ENCODE results near the gene PARK7.

PARK7 gene

DNA sequence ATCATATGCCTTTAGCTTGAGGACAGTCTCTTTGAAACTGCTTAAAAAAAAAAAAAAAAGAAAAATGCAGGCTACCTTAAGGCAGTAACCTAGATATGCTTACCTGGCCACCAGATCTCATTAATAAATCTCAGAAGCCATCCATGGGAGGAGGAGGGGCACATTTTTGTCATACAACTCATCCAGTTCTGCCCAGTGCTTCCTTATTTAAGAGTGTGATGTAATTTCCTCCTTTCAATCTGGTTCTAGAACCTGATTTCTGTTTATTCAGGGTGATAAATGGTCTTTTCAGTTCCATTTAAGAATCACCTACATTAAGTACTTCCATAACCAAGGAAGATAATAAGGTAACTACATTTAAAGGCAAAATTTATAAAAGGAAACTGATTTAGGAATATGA is 58.5 kb downstream of the PARK7 start:
- in situ Hi-C loops (cut with MboI; ENCODE audit: low sequenced_read_pairs) = no loop called here

DNA sequence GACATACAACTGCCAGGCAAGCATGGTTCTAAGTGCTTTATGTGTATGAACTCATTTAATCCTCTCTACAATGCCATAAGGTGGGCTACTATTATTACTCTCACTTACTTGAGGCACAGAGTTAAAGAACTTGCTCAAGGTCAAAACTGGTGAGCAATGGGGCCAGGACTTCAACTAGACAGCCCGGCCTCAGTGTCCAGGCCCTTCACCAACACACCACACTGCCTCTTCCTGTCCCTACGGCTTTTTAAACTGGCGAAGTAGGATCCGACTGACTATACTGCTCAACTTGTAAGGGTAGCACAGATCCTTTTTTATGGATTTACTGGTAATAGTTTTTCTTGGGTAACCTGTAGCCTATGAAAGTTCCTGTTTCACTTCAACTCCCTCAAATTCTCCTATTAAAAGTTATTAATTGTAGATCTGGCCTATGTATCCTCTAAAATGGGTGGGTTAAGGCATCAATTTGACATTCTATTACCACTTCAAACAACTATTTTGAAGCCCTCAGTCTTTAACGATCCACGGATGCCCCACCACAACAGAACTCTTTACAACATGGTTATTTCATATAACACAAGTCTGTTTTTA is 60.3 kb downstream of the PARK7 start:
- in situ Hi-C loops (cut with MboI; ENCODE audit: low sequenced_read_pairs) = no loop called here

DNA sequence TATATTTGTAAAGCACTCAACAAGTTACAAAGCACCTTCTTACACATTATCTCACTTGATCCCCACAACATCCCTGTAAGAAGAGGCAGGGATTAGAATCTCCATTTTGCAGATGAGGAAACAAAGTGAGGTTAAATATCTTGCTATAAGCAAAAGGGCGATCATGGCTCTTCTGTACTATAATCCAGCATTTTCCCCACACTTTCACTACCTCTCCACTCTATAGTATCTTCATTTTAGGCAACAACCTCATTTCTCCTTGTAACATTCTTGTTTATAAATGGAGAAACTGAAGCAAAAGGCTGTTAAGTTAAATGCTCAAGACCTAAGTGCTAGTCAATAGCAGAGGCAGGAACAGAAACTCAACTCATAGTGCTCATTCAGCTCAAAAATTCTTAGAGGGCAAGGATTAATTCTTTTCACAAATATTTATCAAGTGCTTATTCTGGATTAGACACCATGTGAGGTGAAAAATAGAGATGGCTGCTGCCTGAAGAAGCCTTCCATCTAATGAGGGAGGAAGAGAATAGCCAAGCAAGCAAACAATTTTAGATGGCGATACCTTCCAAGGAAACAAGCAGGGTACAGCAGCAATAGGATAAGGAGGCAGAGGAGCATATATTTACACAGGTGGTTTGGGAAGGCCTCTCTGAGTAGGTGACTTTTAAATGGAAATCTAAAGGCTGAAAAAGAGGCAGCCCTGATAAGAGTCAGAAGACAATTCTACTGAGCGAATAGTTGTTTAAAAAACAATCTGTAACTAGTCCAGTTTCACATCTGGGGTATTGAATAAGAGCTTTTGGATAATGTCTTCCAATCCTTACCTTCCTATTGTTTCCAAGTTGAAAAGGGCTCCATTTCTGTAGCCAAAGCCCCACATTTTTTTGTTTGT is 61.1 kb downstream of the PARK7 start:
- in situ Hi-C loops (cut with MboI; ENCODE audit: low sequenced_read_pairs) = no loop called here

DNA sequence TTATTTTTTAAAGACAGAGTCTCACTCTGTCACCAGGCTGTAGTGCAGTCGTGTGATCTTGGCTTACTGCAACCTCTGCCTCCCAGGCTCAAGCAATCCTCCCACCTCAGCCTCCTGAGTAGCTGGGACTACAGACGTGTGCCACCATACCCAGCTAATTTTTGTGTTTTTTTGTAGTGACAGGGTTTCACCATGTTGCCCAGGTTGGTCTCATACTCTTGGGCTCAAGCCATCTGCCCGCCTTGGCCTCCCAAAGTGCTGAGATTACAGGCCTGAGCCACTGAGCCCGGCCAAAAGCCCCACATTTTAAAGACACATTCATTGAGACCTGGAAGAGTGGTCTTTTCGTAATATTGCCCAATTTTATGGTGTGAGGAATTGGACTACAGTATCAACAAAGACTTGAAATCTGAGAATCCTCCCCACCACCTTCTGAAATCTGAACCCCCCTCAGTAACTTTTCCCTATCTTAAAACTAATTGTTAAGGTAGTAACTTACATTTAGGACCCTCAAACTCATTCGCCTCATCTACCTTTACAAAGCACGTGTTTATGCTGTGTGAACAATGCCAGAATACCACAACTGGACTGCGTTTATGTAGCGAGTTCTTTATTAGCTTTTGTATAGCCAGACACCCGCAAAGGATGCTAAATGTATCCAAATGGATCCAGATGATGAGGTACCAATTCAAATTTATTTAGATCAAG is 61.9 kb downstream of the PARK7 start:
- in situ Hi-C loops (cut with MboI; ENCODE audit: low sequenced_read_pairs) = no loop called here

DNA sequence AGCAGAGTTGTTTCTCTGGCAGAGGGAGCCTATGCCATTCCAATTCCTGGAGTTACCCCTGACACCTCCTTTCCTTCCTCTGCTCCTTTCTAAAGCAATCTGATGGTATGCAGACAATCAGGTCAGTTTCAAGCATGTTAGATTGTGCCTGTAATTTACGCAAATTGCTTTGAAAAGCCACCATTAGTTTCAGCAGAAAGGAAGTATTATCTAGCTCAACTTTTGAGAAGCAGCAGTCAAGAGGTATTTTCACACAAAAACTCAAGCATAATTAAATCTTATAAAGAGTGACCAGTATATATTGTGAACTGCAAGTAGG is 62.4 kb downstream of the PARK7 start:
- in situ Hi-C loops (cut with MboI; ENCODE audit: low sequenced_read_pairs) = no loop called here

DNA sequence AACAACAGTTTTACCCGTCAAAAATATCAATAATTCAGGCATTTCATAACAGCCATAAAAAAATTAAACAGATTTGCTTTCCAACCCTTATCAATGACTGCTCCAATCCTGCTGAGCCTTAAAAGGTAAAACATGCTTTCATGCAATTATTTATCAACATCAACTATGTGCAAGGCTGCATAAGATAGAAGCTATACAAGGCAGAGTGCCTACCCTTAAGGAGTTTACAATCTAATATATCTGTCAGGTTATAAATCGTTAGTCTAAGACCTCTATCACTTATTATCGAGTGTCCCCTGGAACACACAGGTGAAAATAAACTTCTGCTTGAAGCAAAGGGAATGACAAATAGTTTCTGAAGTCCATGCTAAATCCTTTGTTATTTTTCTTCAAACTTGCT is 62.8 kb downstream of the PARK7 start:
- in situ Hi-C loops (cut with MboI; ENCODE audit: low sequenced_read_pairs) = no loop called here

DNA sequence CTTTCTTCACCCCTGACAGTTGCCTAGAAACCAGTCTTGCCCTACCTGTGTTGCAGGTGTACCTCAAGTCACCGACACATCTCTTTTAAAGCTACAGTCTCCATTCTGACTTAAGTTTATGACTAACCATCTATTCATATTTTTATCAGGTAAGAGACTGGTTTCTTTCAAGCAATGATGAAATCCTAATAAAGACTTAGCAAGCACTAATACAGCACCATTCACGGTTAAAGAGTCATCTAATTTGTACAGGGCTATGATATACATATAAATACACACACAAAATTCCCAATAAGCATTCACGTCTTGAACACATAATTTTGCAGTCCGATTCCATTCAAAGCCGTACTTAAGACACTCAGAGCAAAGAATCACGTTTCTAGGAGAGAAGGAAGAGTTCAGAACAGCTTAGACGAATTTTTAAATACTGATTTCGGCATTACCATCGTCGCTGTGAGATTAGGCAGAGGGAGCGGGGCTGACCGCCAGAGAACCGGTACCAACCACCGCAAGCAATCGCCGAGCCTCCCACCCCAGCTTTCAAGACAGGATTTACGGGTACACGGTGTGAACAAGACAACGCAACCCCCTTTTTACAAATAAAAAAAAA is 63.7 kb downstream of the PARK7 start:
- in situ Hi-C loops (cut with MboI; ENCODE audit: low sequenced_read_pairs) = no loop called here

DNA sequence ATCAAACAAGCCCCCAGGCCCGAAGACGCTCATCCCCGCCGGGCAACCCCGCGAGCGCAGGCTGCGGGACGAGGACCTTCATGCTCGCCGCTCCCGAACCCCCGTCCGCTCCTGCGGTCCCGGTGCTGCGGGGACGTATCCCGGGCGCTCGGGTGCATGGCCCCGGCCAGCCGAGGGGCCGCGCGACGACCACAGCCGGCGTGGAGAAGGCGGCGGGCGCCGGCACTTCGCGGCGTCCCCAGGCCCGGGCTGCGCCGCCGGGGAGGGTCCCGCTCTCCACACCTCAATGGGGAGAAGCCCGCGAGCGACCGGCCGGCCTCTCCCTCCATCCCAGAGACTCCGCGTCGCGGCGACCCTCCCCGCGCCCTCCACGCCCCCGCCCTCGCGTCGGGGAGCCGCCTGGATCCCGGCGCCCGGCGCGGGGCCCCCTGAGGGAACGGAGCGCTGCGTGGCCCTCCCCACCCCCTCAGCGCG is 64.2 kb downstream of the PARK7 start:
- in situ Hi-C loops (cut with MboI; ENCODE audit: low sequenced_read_pairs) = no loop called here

DNA sequence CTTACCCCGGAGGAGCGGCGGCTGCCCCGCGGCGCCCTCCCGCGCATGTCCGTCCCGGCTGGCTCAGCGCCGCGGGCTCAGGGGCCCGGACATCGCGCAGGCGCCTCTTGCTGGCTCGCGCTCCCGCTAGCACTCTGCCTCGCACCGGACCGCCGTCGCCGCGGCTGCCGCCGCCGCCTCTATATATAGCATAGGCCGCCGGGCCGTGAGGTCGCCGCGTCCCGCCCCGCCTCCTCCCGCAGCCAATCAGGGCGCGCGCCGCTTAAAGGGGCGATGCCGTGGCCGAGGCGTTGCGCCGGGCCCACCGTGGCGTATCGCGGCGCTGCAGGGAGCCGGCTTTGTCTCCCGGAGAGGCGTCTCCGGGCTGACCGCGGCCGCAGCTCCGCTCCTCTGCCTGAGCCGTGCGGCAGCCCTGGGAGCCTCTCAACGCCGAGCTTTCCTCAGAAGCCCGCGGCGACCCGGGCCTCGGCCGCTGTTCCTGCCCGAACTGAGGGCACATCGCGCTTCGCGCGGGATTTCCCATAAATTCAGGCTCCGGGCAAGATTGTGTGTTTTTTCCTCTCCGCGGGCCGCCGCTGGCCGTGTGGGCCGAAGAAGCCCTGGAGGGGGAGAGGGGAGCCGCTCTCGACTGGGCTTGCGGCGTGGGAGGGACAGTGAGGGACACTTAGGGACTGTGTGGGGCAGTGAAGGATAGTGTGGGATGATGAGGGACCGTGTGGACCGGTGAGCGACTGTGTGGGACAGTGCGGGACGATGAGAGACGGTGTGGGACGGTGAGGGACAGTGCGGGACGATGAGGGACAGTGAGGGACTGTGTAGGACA is 64.9 kb downstream of the PARK7 start, which contains the start of gene ERRFI1:
Gene ERRFI1, minus strand, starts transcription at position 157 of the 823 bp plus-strand sequence. CDS start 10,690 bp downstream, outside the sequence.
- in situ Hi-C loops (cut with MboI; ENCODE audit: low sequenced_read_pairs) = no loop called here

DNA sequence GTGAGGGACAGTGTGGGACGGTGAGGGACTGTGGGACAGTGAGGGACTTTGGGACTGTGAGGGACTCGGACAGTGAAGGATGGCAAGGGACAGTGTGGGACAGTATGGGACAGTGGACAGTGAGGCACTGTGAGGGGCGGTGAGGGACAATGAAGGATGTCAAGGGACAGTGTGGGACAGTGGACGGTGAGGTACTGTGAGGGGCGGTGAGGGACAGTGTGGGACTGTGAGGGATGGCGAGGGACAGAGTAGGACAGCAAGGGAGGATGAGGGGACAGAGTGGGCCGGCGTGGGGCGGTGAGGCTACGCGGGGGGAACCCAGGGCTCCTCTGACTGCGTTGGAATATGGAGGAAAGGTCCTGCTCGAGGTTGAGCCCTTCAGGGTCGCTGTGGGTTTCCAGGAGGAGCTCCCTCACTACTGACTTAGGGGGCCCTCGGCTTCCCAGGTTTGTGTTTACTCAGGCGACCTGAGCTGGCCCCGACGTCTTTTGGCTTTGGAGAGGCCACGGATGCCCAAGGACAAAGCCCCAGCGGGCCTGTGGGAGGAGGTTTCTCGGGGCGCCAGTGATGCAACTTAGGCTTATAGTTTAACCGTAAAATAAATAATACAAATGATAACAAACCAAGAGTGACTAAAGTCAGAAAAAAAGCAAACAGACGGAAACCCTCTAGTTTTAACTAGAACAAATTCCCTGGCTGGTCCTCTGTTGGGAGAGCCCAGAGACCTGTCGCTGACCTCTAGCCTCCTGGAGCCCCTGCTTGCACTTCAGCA is 65.7 kb downstream of the PARK7 start:
- in situ Hi-C loops (cut with MboI; ENCODE audit: low sequenced_read_pairs) = no loop called here

DNA sequence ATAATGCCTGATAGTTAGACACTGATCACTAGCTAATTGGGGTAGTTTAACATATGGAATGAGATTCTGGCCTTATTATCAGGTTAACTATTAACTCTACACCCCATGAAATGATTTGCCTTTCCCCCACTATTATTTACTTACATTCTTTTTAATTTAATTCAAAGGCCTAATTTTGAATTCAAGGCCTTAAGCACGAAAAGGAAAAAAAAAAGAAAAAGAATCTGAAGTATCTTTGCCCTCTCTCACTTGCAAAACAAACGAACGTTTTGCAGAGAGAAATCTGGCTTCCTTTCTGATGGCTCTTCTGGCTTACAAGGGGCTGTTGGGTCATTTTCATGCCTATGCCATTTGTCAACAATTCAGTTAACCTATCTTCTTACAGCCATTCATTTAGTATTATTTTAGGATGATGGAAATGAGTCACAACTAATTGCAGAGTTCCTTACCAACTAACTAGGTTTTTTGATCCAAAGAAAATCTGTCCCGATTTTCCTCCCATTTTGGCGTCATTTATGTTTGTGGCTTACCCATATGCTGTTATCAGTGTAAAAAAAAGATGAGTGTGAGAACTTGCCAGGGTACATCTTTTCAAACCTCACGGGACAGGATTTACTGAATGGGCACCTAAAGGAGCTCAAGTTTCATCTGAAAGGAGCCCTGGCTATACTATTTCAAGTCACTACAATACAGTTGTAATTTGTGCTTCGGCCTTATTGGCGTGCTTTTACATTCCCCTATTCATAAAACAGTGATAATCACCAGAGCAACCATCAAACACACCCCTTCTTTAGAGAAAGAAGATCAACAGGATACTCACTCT is 66.4 kb downstream of the PARK7 start:
- in situ Hi-C loops (cut with MboI; ENCODE audit: low sequenced_read_pairs) = no loop called here

DNA sequence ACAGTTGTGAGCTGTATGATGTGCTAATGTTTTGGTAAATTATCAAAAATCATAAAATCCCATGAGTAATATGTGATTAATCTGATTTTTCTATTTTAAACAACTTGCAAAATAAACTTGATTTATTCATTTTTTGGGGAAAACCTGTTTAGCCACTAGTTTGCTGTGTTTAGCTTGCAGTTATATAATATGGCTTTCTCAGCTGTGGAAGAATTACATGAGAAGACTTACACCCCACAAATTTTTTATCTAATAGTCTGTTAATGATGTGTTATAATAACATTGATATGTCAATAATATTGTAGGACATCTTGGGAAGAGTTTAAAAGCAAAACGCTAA is 67.0 kb downstream of the PARK7 start:
- in situ Hi-C loops (cut with MboI; ENCODE audit: low sequenced_read_pairs) = no loop called here

DNA sequence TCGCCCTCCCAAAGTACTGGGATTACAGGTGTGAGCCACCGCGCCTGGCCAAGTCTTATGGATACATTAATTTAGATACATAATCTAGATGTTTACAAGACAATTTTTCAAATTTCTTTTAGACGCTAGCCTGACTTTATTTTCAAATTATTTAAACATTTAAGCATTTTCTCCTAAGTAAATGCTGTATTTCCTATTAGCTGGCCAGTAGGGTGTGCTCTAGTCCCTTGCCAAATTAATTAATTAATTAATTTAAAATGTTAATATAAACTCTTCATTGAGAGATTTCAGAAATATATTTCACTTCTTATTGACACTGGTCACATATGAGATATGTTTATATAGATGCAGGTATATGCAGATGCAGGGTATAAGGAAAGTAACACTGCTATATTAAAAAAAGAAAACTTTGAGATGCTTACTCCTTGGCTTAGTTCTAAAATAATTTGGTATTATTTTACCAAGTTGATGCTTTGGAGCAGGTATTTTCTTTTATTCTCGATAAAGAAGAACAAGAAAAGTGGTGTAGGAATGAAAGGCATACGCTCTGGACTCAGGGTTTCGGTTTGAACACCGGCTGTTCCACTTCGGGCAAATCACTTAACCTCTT is 69.8 kb downstream of the PARK7 start:
- in situ Hi-C loops (cut with MboI; ENCODE audit: low sequenced_read_pairs) = no loop called here

DNA sequence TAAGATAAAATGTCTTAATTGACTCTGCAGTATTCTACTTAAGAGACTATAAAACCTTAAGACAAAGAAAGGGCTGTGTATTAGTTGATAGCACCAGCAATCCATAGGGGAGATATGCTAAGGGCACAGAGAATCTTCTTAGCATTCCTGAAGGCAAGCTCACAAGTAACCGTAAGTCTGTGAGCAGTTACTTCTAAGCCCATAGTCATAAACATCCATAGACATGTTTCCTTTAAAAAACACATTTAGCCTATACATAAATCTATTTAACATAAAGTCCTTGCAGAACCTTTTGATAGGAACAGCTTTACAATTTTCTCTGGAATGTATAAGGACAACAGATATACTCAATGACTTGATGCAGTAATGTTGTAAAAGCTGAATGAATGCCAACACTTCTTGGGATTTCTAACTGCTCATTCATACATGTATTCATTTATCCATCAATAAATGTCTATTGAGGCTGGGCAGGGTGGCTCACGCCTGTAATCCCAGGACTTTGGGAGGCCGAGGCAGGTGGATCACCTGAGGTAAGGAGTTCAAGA is 70.9 kb downstream of the PARK7 start:
- in situ Hi-C loops (cut with MboI; ENCODE audit: low sequenced_read_pairs) = no loop called here

DNA sequence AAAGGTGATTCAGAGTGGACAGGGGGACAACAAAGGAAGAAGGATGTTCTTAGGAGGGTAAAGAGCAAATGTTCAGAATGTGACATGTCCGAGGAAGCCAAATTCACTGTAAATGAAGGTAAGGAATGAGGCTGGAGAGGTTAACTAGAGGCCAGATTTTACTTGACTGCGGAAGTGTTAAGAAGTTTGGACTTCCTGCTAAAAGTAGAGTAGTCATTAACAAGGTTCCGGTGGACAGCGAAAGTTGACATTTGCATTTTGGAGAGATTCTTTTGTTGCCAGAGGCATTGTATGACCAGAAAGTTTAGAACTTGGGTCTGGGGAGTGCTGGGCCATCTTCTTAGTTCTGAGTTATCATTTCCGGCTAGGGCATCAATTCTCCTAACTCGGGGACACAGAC is 71.8 kb downstream of the PARK7 start:
- in situ Hi-C loops (cut with MboI; ENCODE audit: low sequenced_read_pairs) = no loop called here
